ENCODE results near the gene EBLN1.

DNA sequence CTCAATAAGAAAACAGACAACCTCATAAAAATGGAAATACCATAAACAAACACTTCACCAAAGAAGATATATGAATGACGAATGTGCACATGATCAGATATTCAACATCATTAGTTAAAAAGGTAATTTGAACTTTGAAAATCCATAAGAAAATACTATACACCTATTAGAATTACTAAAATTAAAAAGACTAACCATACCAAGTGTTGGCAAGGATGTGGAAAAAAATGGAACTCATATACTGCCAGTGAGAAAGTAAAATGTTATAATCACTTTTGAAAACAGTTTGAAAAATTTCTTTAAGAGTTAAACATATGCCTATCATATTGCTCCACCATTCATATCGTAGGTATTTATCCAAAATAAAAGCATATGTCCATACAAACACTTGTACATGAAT lies 37.1 kb downstream of the EBLN1 start:
- TF ChIP-seq, protein P1, sequence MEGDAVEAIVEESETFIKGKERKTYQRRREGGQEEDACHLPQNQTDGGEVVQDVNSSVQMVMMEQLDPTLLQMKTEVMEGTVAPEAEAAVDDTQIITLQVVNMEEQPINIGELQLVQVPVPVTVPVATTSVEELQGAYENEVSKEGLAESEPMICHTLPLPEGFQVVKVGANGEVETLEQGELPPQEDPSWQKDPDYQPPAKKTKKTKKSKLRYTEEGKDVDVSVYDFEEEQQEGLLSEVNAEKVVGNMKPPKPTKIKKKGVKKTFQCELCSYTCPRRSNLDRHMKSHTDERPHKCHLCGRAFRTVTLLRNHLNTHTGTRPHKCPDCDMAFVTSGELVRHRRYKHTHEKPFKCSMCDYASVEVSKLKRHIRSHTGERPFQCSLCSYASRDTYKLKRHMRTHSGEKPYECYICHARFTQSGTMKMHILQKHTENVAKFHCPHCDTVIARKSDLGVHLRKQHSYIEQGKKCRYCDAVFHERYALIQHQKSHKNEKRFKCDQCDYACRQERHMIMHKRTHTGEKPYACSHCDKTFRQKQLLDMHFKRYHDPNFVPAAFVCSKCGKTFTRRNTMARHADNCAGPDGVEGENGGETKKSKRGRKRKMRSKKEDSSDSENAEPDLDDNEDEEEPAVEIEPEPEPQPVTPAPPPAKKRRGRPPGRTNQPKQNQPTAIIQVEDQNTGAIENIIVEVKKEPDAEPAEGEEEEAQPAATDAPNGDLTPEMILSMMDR (IDR thresholded peaks at IDR 0.05) = no peak
- no peak for TF ChIP-seq POLR2A (IDR thresholded peaks at IDR 0.05)

All from esophagus squamous epithelium (tissue), 4 donors.